HG03558 (cell line): ENCODE results near the gene WDR37.
"Not testable (repeated sequence)": the region's sequence is repeated elsewhere in the genome, so short reads cannot be mapped to it uniquely, and the experiment has no call there.

ENCODE experiments used
- ATAC-seq: cut with Tn5 transposase; IDR thresholded peaks from one replicate; pipeline ENCODE4 v1.9.1; 2021; ENCODE audit warnings: moderate number of reproducible peaks; ENCODE audit not compliant: unreplicated experiment; ENCODE audit errors: extremely low read depth

WDR37 gene

DNA sequence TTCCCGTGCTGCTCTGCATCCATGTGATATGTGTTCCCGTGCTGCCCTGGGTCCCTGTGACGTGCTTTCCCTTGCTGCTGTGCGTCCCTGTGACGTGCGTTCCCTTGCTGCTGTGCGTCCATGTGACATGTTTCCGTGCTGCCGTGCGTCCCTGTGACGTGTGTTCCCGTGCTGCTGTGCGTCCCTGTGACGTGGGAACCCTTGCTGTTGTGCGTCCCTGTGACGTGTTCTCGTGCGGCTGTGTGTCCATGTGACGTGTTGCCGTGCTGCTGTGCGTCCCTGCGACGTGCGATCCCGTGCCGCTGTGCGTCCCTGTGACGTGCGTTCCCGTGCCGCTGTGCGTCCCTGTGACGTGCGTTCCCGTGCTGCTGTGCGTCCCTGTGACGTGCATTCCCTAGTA, 45.8 kb downstream of the WDR37 start:
- ATAC-seq: no peak

GRCh38 chr10:1102416-1102815, 46.2 kb downstream of the WDR37 start:
- ATAC-seq: no peak

DNA sequence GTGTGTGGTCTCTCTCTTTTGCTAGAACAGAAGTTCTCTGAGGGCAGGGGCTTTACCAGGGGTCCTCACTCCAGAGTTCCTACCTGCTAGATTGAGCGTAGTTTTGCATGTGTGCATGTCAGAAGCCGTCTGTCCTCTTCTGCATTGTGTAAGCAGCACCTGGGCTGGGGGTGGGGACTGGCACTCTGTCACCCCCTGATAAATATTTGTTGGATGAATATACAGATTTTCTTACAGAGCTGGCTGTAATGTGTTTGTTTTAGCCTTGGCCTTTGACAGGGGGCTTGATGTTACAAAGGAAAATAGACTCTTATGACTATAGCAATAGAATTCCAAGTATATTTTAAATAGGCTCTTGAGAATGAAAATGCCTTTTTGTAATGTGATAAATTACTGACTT, 46.6 kb downstream of the WDR37 start:
- no peak for ATAC-seq

GRCh38 chr10:1103551-1103950, 47.4 kb downstream of the WDR37 start:
- ATAC-seq: no peak

- ATAC-seq: no peak
These were observed 48.8 kb downstream of the WDR37 start for GRCh38 chr10:1104971-1105370.

- no peak for ATAC-seq
These were observed 50.8 kb downstream of the WDR37 start for GRCh38 chr10:1107004-1107403.

- no peak for ATAC-seq
These were observed 51.5 kb downstream of the WDR37 start for GRCh38 chr10:1107679-1108078.

GRCh38 chr10:1109795-1110673, 53.8 kb downstream of the WDR37 start:
- peak; percentile 87 for ATAC-seq

- no peak for ATAC-seq
These were observed 54.5 kb downstream of the WDR37 start for GRCh38 chr10:1110674-1111119.

DNA sequence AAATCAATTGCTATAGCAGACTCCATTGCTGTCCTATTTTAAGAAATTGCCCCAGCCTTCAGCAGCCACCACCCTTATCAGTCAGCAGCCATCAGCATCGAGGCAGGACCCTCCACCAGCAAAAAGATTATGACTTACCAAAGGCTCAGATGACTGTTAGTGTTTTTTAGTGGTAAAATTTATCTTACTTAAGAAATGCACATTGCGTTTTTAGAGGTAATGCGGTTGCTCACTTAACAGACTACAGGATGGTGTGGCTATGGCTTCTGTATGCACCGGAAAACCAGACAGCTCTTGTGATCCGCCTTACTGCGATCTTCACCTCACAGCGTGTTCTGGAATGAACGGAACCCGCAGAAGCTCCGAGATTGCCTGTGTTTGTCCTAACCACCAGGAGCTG, 58.1 kb downstream of the WDR37 start:
- no peak for ATAC-seq

DNA sequence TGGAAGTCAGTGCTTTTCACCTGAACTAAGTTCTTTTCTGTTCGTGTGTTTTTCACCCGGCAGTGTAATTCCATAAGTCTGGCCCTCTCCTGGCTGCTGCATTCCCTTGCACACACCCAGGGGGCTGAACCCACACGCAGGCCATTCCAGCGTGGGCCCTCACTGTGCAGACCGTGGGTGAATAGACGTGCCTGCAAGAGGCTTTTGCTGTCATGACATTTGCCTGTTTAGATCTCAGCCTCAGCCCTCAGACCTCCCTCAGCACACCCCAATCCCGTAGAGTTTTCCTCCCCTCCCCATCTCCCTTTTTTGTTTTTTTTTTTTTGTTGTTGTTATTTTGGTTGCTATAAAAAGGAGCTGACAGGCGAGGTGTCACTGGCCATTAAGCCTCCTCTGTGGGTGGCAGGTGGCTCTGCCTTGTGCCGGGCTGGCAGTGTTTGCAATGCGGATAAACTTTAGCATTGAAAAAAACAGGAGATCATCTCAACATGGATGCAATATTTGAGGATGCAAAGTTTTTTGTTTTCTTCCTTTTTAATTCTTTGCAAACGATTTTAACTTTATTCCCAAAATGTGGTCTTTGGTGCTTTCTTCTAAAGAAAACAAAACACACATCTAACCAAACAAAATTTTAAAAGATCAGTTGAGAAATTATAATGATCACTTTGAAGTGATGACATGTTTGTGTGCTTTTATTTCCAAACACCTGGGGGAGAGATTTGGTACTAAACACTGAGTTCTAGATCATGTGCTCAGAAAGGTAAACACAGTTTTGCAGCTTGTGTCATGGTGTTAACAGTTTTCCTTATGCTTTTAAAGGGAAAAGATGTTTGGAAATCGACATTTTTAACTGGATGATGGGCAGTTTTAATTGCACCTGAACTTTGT, 58.8 kb downstream of the WDR37 start:
- ATAC-seq: no peak

GRCh38 chr10:1115607-1115955, 59.4 kb downstream of the WDR37 start:
- no peak for ATAC-seq

- ATAC-seq: no peak
These were observed 59.9 kb downstream of the WDR37 start for GRCh38 chr10:1116051-1116450.

DNA sequence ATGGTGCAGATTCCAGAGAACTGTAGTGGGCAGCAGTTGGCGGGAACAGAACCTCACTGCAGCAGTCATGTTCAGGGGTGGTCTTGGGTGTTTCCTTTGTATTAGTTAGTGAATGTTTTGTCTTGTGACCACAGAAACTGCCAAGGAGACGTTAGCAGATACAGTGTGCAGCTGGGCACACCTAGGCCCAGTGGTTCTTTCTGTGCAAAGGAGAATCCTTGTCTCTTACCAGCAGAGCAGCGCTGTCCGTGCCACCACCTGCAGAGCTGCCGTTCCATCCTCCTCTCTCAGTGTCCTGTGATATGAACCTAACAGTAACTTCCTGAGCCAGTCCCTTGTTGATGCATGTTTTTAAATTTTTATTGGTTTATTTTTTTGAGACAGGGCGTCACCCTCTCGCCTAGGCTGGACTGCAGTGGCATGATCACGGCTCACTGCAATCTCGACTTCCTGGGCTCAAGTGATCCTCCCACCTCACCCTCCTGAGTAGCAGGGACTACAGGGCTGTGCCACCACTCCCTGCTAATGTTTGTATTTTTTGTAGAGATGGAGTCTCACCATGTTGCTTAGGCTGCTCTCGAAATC, 60.6 kb downstream of the WDR37 start:
- ATAC-seq: no peak

GRCh38 chr10:1117651-1118050, 61.5 kb downstream of the WDR37 start:
- no peak for ATAC-seq

DNA sequence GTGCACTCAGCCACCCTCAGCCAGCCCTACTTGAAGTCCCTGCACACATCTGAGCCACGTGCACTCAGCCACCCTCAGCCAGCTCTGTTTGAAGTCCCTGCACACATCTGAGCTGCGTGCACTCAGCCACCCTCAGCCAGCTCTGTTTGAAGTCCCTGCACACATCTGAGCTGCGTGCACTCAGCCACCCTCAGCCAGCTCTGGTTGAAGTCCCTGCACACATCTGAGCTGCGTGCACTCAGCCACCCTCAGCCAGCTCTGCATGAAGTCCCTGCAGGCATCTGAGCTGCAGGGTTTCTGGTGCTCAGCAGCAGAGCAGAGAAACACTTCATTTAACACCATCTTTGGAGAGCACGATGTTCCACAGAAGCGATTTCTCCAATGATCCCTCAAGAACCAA, 62.1 kb downstream of the WDR37 start:
- ATAC-seq: not testable (repeated sequence)

GRCh38 chr10:1119027-1119426, 62.8 kb downstream of the WDR37 start:
- no peak for ATAC-seq

- ATAC-seq: no peak
These were observed 63.3 kb downstream of the WDR37 start for GRCh38 chr10:1119501-1119900.

- no peak for ATAC-seq
These were observed 64.1 kb downstream of the WDR37 start for GRCh38 chr10:1120306-1120705.

GRCh38 chr10:1120801-1121211, 64.6 kb downstream of the WDR37 start:
- no peak for ATAC-seq
